Ishikawa (cell line): ENCODE measurements around the gene AKAP9.

Source experiments
- CEBPB ChIP-seq: IDR thresholded peaks from 2 replicates; pipeline ENCODE4 v1.6.1; 2012
- CREB1 ChIP-seq: IDR thresholded peaks from 2 replicates; pipeline ENCODE4 v1.6.1; 2012; ENCODE audit warnings: low read depth
- EGR1 ChIP-seq: IDR thresholded peaks from 2 replicates; pipeline ENCODE4 v1.6.1; 2012
- EP300 ChIP-seq: IDR thresholded peaks from 2 replicates; pipeline ENCODE4 v1.6.1; 2012; ENCODE audit warnings: borderline replicate concordance
- FOXM1 ChIP-seq: IDR thresholded peaks from 2 replicates; pipeline ENCODE4 v1.6.1; 2012; ENCODE audit warnings: low read depth, borderline replicate concordance
- NFIC ChIP-seq: IDR thresholded peaks from 2 replicates; pipeline ENCODE4 v1.6.1; 2012
- RAD21 ChIP-seq: IDR thresholded peaks from 2 replicates; pipeline ENCODE4 v1.6.1; 2012; ENCODE audit warnings: low read depth
- TAF1 ChIP-seq: IDR thresholded peaks from 2 replicates; pipeline ENCODE4 v1.6.1; 2012; ENCODE audit warnings: low read depth, mild to moderate bottlenecking
- TCF12 ChIP-seq: IDR thresholded peaks from 2 replicates; pipeline ENCODE4 v1.6.1; 2012; ENCODE audit warnings: low read depth
- TEAD4 ChIP-seq: IDR thresholded peaks from 2 replicates; pipeline ENCODE4 v1.6.1; 2012
- YY1 ChIP-seq: IDR thresholded peaks from 2 replicates; pipeline ENCODE4 v1.6.1; 2012; ENCODE audit warnings: low read depth
- ZBTB7A ChIP-seq: IDR thresholded peaks from 2 replicates; pipeline ENCODE4 v1.6.1; 2012; ENCODE audit warnings: low read depth
- TF ChIP-seq, protein P1 (sequence below): IDR thresholded peaks from 2 replicates; pipeline ENCODE4 v1.6.1; 2012
- TF ChIP-seq, protein P2 (sequence below): IDR thresholded peaks from 2 replicates; pipeline ENCODE4 v1.6.1; 2012; ENCODE audit warnings: low read depth, mild to moderate bottlenecking
- TF ChIP-seq, protein P3 (sequence below): IDR thresholded peaks from 2 replicates; pipeline ENCODE4 v1.6.1; 2012

The AKAP9 gene

DNA sequence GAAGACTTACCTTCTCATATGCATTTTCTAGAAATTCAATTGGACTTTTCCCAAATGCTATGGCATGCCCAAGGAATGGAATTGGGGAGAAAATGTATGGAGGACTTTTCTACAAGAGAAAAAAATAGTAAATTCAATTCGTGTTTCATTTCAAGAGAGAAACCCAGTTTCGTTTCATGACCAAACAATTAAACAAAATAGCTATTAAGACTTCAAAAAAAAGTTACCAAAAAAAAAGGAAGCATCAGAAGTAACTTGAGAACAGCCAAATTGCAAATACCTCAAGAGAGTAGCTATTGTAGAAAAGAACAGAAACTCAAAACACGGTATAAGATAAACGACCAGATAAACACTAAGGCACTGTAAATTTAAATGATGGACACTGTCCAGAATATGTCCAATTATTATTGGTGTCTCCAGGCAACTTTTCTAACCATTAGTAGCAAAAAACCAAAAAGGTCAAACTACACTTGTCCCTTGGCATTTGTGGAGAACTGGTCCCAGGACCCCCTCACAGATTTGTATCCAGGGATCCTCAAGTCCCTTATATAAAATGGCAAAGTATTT, 191.2 kb downstream of the AKAP9 start:
- TF ChIP-seq YY1 (no peak), CREB1 (no peak)

- TF ChIP-seq, protein P1, sequence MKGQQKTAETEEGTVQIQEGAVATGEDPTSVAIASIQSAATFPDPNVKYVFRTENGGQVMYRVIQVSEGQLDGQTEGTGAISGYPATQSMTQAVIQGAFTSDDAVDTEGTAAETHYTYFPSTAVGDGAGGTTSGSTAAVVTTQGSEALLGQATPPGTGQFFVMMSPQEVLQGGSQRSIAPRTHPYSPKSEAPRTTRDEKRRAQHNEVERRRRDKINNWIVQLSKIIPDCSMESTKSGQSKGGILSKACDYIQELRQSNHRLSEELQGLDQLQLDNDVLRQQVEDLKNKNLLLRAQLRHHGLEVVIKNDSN = no peak
- TF ChIP-seq ZBTB7A (no peak), YY1 (no peak), NFIC (no peak), TCF12 (no peak), EGR1 (no peak), FOXM1 (no peak), EP300 (no peak), TAF1 (no peak), RAD21 (no peak), CEBPB (no peak), TEAD4 (no peak), CREB1 (no peak)
- TF ChIP-seq, protein P2, sequence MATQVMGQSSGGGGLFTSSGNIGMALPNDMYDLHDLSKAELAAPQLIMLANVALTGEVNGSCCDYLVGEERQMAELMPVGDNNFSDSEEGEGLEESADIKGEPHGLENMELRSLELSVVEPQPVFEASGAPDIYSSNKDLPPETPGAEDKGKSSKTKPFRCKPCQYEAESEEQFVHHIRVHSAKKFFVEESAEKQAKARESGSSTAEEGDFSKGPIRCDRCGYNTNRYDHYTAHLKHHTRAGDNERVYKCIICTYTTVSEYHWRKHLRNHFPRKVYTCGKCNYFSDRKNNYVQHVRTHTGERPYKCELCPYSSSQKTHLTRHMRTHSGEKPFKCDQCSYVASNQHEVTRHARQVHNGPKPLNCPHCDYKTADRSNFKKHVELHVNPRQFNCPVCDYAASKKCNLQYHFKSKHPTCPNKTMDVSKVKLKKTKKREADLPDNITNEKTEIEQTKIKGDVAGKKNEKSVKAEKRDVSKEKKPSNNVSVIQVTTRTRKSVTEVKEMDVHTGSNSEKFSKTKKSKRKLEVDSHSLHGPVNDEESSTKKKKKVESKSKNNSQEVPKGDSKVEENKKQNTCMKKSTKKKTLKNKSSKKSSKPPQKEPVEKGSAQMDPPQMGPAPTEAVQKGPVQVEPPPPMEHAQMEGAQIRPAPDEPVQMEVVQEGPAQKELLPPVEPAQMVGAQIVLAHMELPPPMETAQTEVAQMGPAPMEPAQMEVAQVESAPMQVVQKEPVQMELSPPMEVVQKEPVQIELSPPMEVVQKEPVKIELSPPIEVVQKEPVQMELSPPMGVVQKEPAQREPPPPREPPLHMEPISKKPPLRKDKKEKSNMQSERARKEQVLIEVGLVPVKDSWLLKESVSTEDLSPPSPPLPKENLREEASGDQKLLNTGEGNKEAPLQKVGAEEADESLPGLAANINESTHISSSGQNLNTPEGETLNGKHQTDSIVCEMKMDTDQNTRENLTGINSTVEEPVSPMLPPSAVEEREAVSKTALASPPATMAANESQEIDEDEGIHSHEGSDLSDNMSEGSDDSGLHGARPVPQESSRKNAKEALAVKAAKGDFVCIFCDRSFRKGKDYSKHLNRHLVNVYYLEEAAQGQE = no peak
- TF ChIP-seq, protein P3, sequence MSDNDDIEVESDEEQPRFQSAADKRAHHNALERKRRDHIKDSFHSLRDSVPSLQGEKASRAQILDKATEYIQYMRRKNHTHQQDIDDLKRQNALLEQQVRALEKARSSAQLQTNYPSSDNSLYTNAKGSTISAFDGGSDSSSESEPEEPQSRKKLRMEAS = no peak
Measured at GRCh38 chr7:92133133-92133736, 192.6 kb downstream of the AKAP9 start.

DNA sequence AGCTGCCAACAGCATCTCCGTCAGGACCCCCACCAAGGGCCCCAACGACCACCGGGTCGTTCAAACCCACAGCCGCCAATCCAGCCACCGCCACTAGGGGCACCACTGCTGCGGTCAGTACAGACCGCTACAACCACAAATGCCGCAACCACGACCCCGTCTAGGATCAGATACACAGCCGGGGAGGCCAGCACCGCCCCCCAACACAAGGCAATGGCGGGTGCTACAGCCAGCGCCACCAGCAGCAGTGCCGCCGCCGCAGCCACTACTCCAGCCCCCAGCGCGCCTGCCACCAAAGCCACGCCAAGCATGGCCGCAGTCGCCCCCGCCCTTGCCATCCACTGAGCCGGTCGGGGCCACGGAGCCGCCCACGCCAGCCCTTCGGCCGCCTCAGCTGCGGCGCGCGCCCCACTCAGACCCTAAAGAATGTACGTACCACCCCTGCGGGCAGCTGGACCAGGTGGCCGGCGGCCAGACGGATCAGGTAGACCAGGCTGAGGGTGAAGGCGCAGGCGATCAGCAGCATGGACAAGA, 193.1 kb downstream of the AKAP9 start:
- TF ChIP-seq, protein P1 = no peak
- TF ChIP-seq EGR1 (peak; percentile 93), YY1 (peak; percentile 84), EP300 (no peak), RAD21 (peak; percentile 41; the same call in 1 of the 2 replicates), NFIC (peak; percentile 18; the same call in 1 of the 2 replicates), TAF1 (no peak), FOXM1 (no peak), TEAD4 (no peak), CEBPB (no peak), CREB1 (no peak), ZBTB7A (peak; percentile 100), TCF12 (peak; percentile 14; the same call in 1 of the 2 replicates)
- TF ChIP-seq, protein P3 = peak; percentile 56
- TF ChIP-seq, protein P2 = no peak

DNA sequence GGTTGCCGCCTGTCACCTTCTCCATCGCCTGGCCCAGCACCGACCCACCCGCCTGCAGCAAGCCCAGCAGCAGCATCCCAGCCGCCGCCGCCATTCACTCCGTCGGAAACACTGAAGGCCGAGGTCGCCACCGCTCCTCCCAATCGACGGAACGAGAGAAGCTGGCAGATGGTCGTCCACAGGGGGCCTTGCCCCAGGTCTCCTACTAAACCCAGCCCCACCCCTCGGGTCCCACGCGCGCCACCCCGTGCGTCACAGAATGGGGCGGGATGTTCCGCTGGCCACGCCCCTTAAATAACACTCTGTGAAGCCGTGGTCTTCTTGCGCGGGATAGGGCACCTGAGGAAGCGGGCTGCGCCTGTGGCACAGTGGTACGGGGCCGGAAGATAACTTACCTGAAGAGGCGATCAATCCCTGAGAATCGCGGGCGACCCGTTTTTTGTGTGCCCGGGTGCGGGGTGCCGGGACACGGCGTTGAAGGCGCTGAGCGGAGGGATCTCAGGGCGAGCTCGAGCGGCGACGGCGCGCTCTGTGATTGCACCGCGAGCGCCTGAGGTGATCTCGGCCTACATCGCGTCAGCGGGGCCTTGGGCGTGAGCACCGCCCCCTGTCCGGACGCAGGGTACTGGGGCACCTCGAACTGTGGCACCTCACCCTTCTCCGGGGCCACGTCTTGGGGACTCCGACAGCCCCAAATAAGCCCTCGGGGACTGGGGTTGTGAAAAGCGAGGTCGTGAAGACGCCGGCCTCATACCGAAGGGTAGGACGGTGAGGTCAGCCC, 193.8 kb downstream of the AKAP9 start, which contains the start of gene CYP51A1:
TSS of gene CYP51A1 (minus strand) at position 207 of the 781 bp plus-strand sequence. CDS start at position 94, 113 bp downstream.
- TF ChIP-seq, protein P2 = 0 out of 2 replicates have a peak, but pooled peaks have one; percentile 37
- TF ChIP-seq CEBPB (peak; percentile 47; the same call in 1 of the 2 replicates), RAD21 (no peak), TEAD4 (no peak), TAF1 (peak; percentile 88), EGR1 (no peak), CREB1 (peak; percentile 84), TCF12 (peak; percentile 55), NFIC (no peak), FOXM1 (no peak), ZBTB7A (no peak), YY1 (peak; percentile 31; the same call in 1 of the 2 replicates)
- TF ChIP-seq, protein P3 = peak; percentile 70
- TF ChIP-seq, protein P1 = no peak
